Activated CD4-positive, alpha-beta T cell treated with anti-CD3 and anti-CD28 coated beads, Interleukin-2, amount 50 U/mL, for 24 hours (primary cell): Measurements from ENCODE around the gene P2RX6.

ENCODE experiments used
- DNase-seq, 2 donors: peaks; one replicate each; pipeline ENCODE4 v3.0.0-alpha.2; 2020; ENCODE audit warnings: low read depth in 1 of 2, low spot score in 1 of 2

The P2RX6 gene

GRCh38 chr22:20979940-20980453 is 35.0 kb upstream of the P2RX6 start:
- DNase-seq, result no peak

GRCh38 chr22:20980523-20980922 is 34.4 kb upstream of the P2RX6 start:
- no peak for DNase-seq

GRCh38 chr22:20980938-20981722 is 33.8 kb upstream of the P2RX6 start:
- no peak for DNase-seq

- peak; percentile 50 to 61 for DNase-seq
Observed at GRCh38 chr22:20981787-20982562, 33.0 kb upstream of the P2RX6 start, which contains the start of gene LZTR1. TSS of gene LZTR1 (plus strand) at chr22:20982297. CDS start at chr22:20982372, 75 bp downstream.

- DNase-seq, result no peak
Observed at GRCh38 chr22:20982563-20982882, 32.4 kb upstream of the P2RX6 start.

GRCh38 chr22:20983081-20983771 is 31.7 kb upstream of the P2RX6 start:
- DNase-seq, result no peak

GRCh38 chr22:20985720-20986119 is 29.2 kb upstream of the P2RX6 start:
- no peak for DNase-seq

- DNase-seq, result no peak
Observed at GRCh38 chr22:20986365-20986764, 28.6 kb upstream of the P2RX6 start.

GRCh38 chr22:20987375-20987774 is 27.6 kb upstream of the P2RX6 start:
- DNase-seq, result no peak

- DNase-seq, result no peak
Observed at GRCh38 chr22:20988573-20989322, 26.2 kb upstream of the P2RX6 start.

GRCh38 chr22:20989323-20990138 is 25.4 kb upstream of the P2RX6 start:
- no peak for DNase-seq

- no peak for DNase-seq
Observed at GRCh38 chr22:20990184-20991180, 24.5 kb upstream of the P2RX6 start.

GRCh38 chr22:20991252-20992055 is 23.5 kb upstream of the P2RX6 start:
- no peak for DNase-seq

GRCh38 chr22:20992056-20992442 is 22.9 kb upstream of the P2RX6 start:
- no peak for DNase-seq

GRCh38 chr22:20992456-20993303 is 22.3 kb upstream of the P2RX6 start:
- DNase-seq, result no peak

- DNase-seq, result no peak
Observed at GRCh38 chr22:20993304-20994127, 21.4 kb upstream of the P2RX6 start.
